Upper lobe of left lung (tissue), 4 donors: ENCODE results near the gene GRK3.

ENCODE experiments used
- CTCF ChIP-seq, 6 experiments: fragments of 450-650 bp in 4 of 6; fragments of 200-600 bp in 2 of 6; sonication (generic) in 2 of 6; IDR thresholded peaks; one replicate each; pipeline ENCODE4 v1.5.1; 2016 to 2019; ENCODE audit warnings: antibody characterized with exemption in 6 of 6
- POLR2AphosphoS5 ChIP-seq, 2 donors: sonication (generic); formaldehyde crosslinking; IDR thresholded peaks; one replicate each; pipeline ENCODE4 v1.5.1; 2017; ENCODE audit warnings: antibody characterized with exemption in 2 of 2

GRCh38 chr22:25641650-25642049 is 77.2 kb downstream of the GRK3 start:
- no peak for TF ChIP-seq CTCF (IDR thresholded peaks at IDR 0.05)
- no peak for TF ChIP-seq POLR2AphosphoS5 (IDR thresholded peaks at IDR 0.05)
